H9 (cell line): ENCODE measurements around the gene RELB. TPM values are rescaled to one million over a fixed set of nuclear protein-coding genes. Genes with fewer than 3 reads are reported as not detected.

Experiments used
- DNase-seq: peaks from one replicate; pipeline ENCODE4 v3.0.0-alpha.2; 2017
- H2AFZ ChIP-seq: one replicate; pipeline ENCODE4 v1.6.1; 2013; ENCODE audit warnings: mild to moderate bottlenecking, low read length, control low read depth, moderate library complexity
- H2AK5ac ChIP-seq: 2 replicates; pipeline ENCODE4 v1.6.1; 2013; ENCODE audit warnings: low read length, control low read depth, mixed read lengths; ENCODE audit not compliant: insufficient read length
- H2BK120ac ChIP-seq: one replicate; pipeline ENCODE4 v1.6.1; 2013; ENCODE audit warnings: low read depth, mild to moderate bottlenecking, low read length, control low read depth, inconsistent platforms; ENCODE audit not compliant: poor library complexity, severe bottlenecking
- H2BK12ac ChIP-seq: 2 replicates; pipeline ENCODE4 v1.6.1; 2013; ENCODE audit warnings: low read length, control low read depth, mixed read lengths, low read depth; ENCODE audit not compliant: insufficient read length
- H2BK15ac ChIP-seq: 2 replicates; pipeline ENCODE4 v1.6.1; 2013; ENCODE audit warnings: low read depth, low read length, control low read depth
- H2BK20ac ChIP-seq: one replicate; pipeline ENCODE4 v1.6.1; 2013; ENCODE audit warnings: low read depth, mild to moderate bottlenecking, low read length, control low read depth, inconsistent platforms; ENCODE audit not compliant: poor library complexity, severe bottlenecking
- H2BK5ac ChIP-seq: 2 replicates; pipeline ENCODE4 v1.6.1; 2013; ENCODE audit warnings: low read length, control low read depth, mixed read lengths; ENCODE audit not compliant: insufficient read length
- H3K14ac ChIP-seq: 2 replicates; pipeline ENCODE4 v1.6.1; 2013; ENCODE audit warnings: low read length, control low read depth; ENCODE audit not compliant: insufficient read depth
- H3K18ac ChIP-seq: 2 replicates; pipeline ENCODE4 v1.6.1; 2013; ENCODE audit warnings: low read depth, mild to moderate bottlenecking, mixed read lengths, low read length, control low read depth; ENCODE audit not compliant: insufficient read length
- H3K23ac ChIP-seq: 2 replicates; pipeline ENCODE4 v1.6.1; 2013; ENCODE audit warnings: low read length, control low read depth, mixed read lengths, low read depth; ENCODE audit not compliant: insufficient read length
- H3K23me2 ChIP-seq: 2 replicates; pipeline ENCODE4 v1.6.1; 2013; ENCODE audit warnings: low read depth, mild to moderate bottlenecking, mixed read lengths, low read length, control low read depth; ENCODE audit not compliant: insufficient read length, poor library complexity, severe bottlenecking
- H3K27ac ChIP-seq: 2 replicates; pipeline ENCODE4 v1.5.1; 2013; ENCODE audit warnings: low read length, control low read depth, mixed read lengths, low read depth; ENCODE audit not compliant: insufficient read length
- H3K27me3 ChIP-seq: 2 replicates; pipeline ENCODE4 v1.6.1; 2013; ENCODE audit warnings: low read length, control low read depth, inconsistent platforms; ENCODE audit not compliant: insufficient read depth
- H3K4ac ChIP-seq: 2 replicates; pipeline ENCODE4 v1.6.1; 2013; ENCODE audit warnings: low read depth, mild to moderate bottlenecking, control low read depth, inconsistent platforms, low read length, moderate library complexity
- H3K4me1 ChIP-seq: 2 replicates; pipeline ENCODE4 v1.6.1; 2013; ENCODE audit warnings: low read length, control low read depth, inconsistent platforms; ENCODE audit not compliant: insufficient read depth
- H3K4me2 ChIP-seq: 2 replicates; pipeline ENCODE4 v1.6.1; 2013; ENCODE audit warnings: low read length, control low read depth, mixed read lengths; ENCODE audit not compliant: insufficient read length, insufficient read depth
- H3K56ac ChIP-seq: 2 replicates; pipeline ENCODE4 v1.6.1; 2013; ENCODE audit warnings: low read depth, mild to moderate bottlenecking, mixed read lengths, low read length, control low read depth; ENCODE audit not compliant: insufficient read length
- H3K79me1 ChIP-seq: 2 replicates; pipeline ENCODE4 v1.6.1; 2013; ENCODE audit warnings: low read depth, mild to moderate bottlenecking, moderate library complexity, low read length, control low read depth, inconsistent platforms; ENCODE audit not compliant: insufficient read depth, poor library complexity, severe bottlenecking
- H3K79me2 ChIP-seq: 2 replicates; pipeline ENCODE4 v1.6.1; 2013; ENCODE audit warnings: low read length, control low read depth, inconsistent platforms; ENCODE audit not compliant: insufficient read depth
- H3K9ac ChIP-seq: 2 replicates; pipeline ENCODE4 v1.6.1; 2013; ENCODE audit warnings: low read length, control low read depth, mixed read lengths; ENCODE audit not compliant: insufficient read length; ENCODE audit errors: extremely low read depth
- H3K9me3 ChIP-seq: one replicate; pipeline ENCODE4 v1.6.1; 2013; ENCODE audit warnings: low read depth, low read length, inconsistent platforms; ENCODE audit not compliant: control insufficient read depth
- H3T11ph ChIP-seq: one replicate; pipeline ENCODE4 v1.6.1; 2013; ENCODE audit warnings: mild to moderate bottlenecking, low read length, control low read depth, inconsistent platforms
- H4K20me1 ChIP-seq: one replicate; pipeline ENCODE4 v1.6.1; 2013; ENCODE audit not compliant: control insufficient read depth, insufficient read length, insufficient read depth
- H4K5ac ChIP-seq: 2 replicates; pipeline ENCODE4 v1.6.1; 2013; ENCODE audit warnings: low read depth, mild to moderate bottlenecking, mixed read lengths, low read length, control low read depth; ENCODE audit not compliant: insufficient read length
- H4K8ac ChIP-seq: replicated peaks from 2 replicates; pipeline ENCODE4 v1.6.1; 2013; ENCODE audit warnings: low read length, control low read depth, mixed read lengths, low read depth; ENCODE audit not compliant: insufficient read length
- H4K91ac ChIP-seq: 2 replicates; pipeline ENCODE4 v1.6.1; 2013; ENCODE audit warnings: low read depth, mild to moderate bottlenecking, moderate library complexity, mixed read lengths, low read length, control low read depth; ENCODE audit not compliant: insufficient read length
- H3K27ac Mint-ChIP-seq, 3 experiments: 2 replicates in 2 of 3; 3 replicates in 1 of 3; pipeline ENCODE4 v1.8.0; 2020 to 2021; ENCODE audit warnings: mixed read lengths in 3 of 3, mild to moderate bottlenecking in 1 of 3, moderate library complexity in 1 of 3
- H3K27me3 Mint-ChIP-seq: 2 replicates; pipeline ENCODE4 v1.8.0; 2021; ENCODE audit warnings: low read depth, mild to moderate bottlenecking, moderate library complexity, mixed read lengths
- H3K36me3 Mint-ChIP-seq, 3 experiments: 2 replicates in 2 of 3; 3 replicates in 1 of 3; pipeline ENCODE4 v1.8.0; 2020 to 2021; ENCODE audit warnings: low read depth in 3 of 3, mixed read lengths in 3 of 3; ENCODE audit not compliant: insufficient read depth in 1 of 3
- H3K4me1 Mint-ChIP-seq, 2 experiments: 2 replicates each; pipeline ENCODE4 v1.8.0; 2020; ENCODE audit warnings: mixed read lengths in 2 of 2
- H3K4me3 Mint-ChIP-seq, 2 experiments: 2 replicates in 1 of 2; 3 replicates in 1 of 2; pipeline ENCODE4 v1.8.0; 2020 to 2021; ENCODE audit warnings: mild to moderate bottlenecking in 2 of 2, mixed read lengths in 2 of 2, moderate library complexity in 1 of 2
- H3K9me3 Mint-ChIP-seq, 2 experiments: 2 replicates in 1 of 2; 3 replicates in 1 of 2; pipeline ENCODE4 v1.8.0; 2020; ENCODE audit warnings: mild to moderate bottlenecking in 2 of 2, mixed read lengths in 2 of 2, moderate library complexity in 1 of 2
- WGBS: extraction: QIAGEN DNeasy Blood & Tissue Kit; methylation state at CpG from one replicate; pipeline ENCODE4 v1.1.7; 2013; ENCODE audit warnings: missing lambda C conversion rate, low lambda C conversion rate, mixed read lengths; ENCODE audit not compliant: insufficient read length; ENCODE audit errors: extremely low coverage; 5-methylcytosine and 5-hydroxymethylcytosine counted together
- total RNA-seq: library from RNA; stranded (reverse); gene quantifications from 2 replicates; pipeline ENCODE4 v1.2.1, GENCODE V29; 2021
- TF ChIP-seq, protein P1 (sequence below): fragments of 200-600 bp; sonication (generic); conservative IDR thresholded peaks from 3 replicates; pipeline ENCODE4 v1.8.0; 2021; ENCODE audit warnings: antibody characterized with exemption, mild to moderate bottlenecking

RELB gene
- total RNA-seq, 1 experiment from 2014 or later, result 13.7 TPM

DNA sequence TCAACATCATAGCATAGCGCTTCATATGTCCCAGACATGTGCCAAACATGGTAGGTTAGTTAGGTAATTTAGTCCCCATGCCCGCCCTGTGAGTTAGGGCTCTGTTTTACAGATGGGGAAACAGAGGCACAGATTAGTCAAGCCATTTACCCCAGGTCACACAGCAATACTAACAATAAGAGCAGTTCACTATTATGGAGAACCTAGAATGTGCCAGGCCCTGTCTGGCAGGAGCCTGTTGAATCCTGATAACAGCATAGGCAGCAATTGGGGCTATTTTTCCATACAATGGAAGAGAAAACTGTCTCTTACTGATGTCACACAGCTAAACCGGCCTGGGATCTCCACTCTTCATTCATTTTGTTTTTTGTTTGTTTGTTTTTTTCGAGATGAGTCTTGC, 85.2 kb downstream of the RELB start:
- no peak overlapping the region for H3K14ac ChIP-seq
- H4K91ac ChIP-seq, result no peak overlapping the region
- Mint-ChIP-seq H3K4me3 (no peak overlapping the region; a peak in 1 of 5 replicates), H3K36me3 (peaks cover 22 to 61% (median 57%) of the 10 kb centered on the region in 3 experiments; a peak in 6 of 7 replicates), H3K27me3 (no peaks in the 10 kb centered on the region; the same call in none of the 2 replicates), H3K4me1 (peaks cover 24 to 26% of the 10 kb centered on the region in 2 experiments), H3K27ac (peak overlapping the region in 1 of 3 experiments; percentile 81; a peak in 2 of 7 replicates), H3K9me3 (no peaks in the 10 kb centered on the region; a peak in 1 of 5 replicates)
- no peak overlapping the region for H3K27ac ChIP-seq
- H3K4me1 ChIP-seq, result no peaks in the 10 kb centered on the region; the same call in 1 of the 2 replicates
- TF ChIP-seq, protein P1, sequence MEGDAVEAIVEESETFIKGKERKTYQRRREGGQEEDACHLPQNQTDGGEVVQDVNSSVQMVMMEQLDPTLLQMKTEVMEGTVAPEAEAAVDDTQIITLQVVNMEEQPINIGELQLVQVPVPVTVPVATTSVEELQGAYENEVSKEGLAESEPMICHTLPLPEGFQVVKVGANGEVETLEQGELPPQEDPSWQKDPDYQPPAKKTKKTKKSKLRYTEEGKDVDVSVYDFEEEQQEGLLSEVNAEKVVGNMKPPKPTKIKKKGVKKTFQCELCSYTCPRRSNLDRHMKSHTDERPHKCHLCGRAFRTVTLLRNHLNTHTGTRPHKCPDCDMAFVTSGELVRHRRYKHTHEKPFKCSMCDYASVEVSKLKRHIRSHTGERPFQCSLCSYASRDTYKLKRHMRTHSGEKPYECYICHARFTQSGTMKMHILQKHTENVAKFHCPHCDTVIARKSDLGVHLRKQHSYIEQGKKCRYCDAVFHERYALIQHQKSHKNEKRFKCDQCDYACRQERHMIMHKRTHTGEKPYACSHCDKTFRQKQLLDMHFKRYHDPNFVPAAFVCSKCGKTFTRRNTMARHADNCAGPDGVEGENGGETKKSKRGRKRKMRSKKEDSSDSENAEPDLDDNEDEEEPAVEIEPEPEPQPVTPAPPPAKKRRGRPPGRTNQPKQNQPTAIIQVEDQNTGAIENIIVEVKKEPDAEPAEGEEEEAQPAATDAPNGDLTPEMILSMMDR, result no peak
- no peak overlapping the region for H3K18ac ChIP-seq
- no peak overlapping the region for H3T11ph ChIP-seq
- H4K8ac ChIP-seq, result no peak overlapping the region
- peaks cover 4% of the 10 kb centered on the region for H3K23me2 ChIP-seq
- no peak overlapping the region for H3K56ac ChIP-seq
- H3K4ac ChIP-seq, result no peak overlapping the region
- H2AFZ ChIP-seq, result no peak overlapping the region
- no peaks in the 10 kb centered on the region for H4K20me1 ChIP-seq
- no peak overlapping the region for H2BK15ac ChIP-seq
- H2BK5ac ChIP-seq, result no peak overlapping the region
- H2BK12ac ChIP-seq, result no peak overlapping the region
- no CpG with 5 or more reads among the region's 4 CpGs for WGBS
- peaks cover 7% of the 10 kb centered on the region for H3K79me1 ChIP-seq
- peaks cover 2% of the 10 kb centered on the region; the same call in 1 of the 2 replicates for H3K79me2 ChIP-seq
- no peak overlapping the region for H3K9ac ChIP-seq
- H3K9me3 ChIP-seq, result no peaks in the 10 kb centered on the region
- H3K23ac ChIP-seq, result no peak overlapping the region
- H3K27me3 ChIP-seq, result no peaks in the 10 kb centered on the region
- no peak overlapping the region for H2AK5ac ChIP-seq
- DNase-seq, result no peak
- no peak overlapping the region for H4K5ac ChIP-seq
- H3K4me2 ChIP-seq, result no peak overlapping the region
- no peak overlapping the region for H2BK20ac ChIP-seq
- H2BK120ac ChIP-seq, result no peak overlapping the region
